ENCODE data around the gene TSPAN31. TPM values are rescaled to one million over a fixed set of nuclear protein-coding genes. Genes with fewer than 3 reads are reported as not detected.

The TSPAN31 gene
- total and polyA plus RNA-seq, 4 donors, result 56.0 to 86.5 (median 68.3) TPM

GRCh38 chr12:57765698-57766463, 21.0 kb downstream of the TSPAN31 start:
- WGBS (ENCODE audit: insufficient coverage), result 4% methylated on average over 35 of the region's 40 CpGs
- no peaks in the 10 kb centered on the region for H3K9me3 ChIP-seq (ENCODE audit: control insufficient read depth, insufficient read depth, low read length)
- no peak overlapping the region for H3K4me3 ChIP-seq (ENCODE audit: low read depth, low read length)
- peaks cover 28% of the 10 kb centered on the region for H3K4me1 ChIP-seq (ENCODE audit: control insufficient read depth, insufficient read depth, low read length)
- no peak for DNase-seq (ENCODE audit: low read depth in 4 of 6, low spot score in 6 of 6)
- H3K27ac ChIP-seq (ENCODE audit: low read depth, low read length), result no peak overlapping the region
- H3K27me3 ChIP-seq (ENCODE audit: control insufficient read depth, insufficient read depth, low read length), result peaks cover 53% of the 10 kb centered on the region
- H3K36me3 ChIP-seq (ENCODE audit: control insufficient read depth, insufficient read depth, low read length), result peaks cover 15% of the 10 kb centered on the region

GRCh38 chr12:57766464-57767304, 21.8 kb downstream of the TSPAN31 start, which contains the start of gene CYP27B1:
TSS of gene CYP27B1 (minus strand) at chr12:57767078. CDS start at chr12:57767041, 37 bp downstream.
- Histone ChIP-seq H3K4me3 (ENCODE audit: low read depth, low read length) (no peak within 1 kb of the TSS), H3K9me3 (ENCODE audit: control insufficient read depth, insufficient read depth, low read length) (no peaks in the 10 kb centered on the region), H3K36me3 (ENCODE audit: control insufficient read depth, insufficient read depth, low read length) (peaks cover 10% of the 10 kb centered on the region), H3K27me3 (ENCODE audit: control insufficient read depth, insufficient read depth, low read length) (peaks cover 53% of the 10 kb centered on the region), H3K4me1 (ENCODE audit: control insufficient read depth, insufficient read depth, low read length) (peaks cover 33% of the 10 kb centered on the region), H3K27ac (ENCODE audit: low read depth, low read length) (no peak within 1 kb of the TSS)
- WGBS (ENCODE audit: insufficient coverage), result 1% methylated on average over 33 of the region's 38 CpGs
- no peak for DNase-seq (ENCODE audit: low read depth in 4 of 6, low spot score in 6 of 6)

GRCh38 chr12:57767305-57767698, 22.5 kb downstream of the TSPAN31 start:
- Histone ChIP-seq H3K27me3 (ENCODE audit: control insufficient read depth, insufficient read depth, low read length) (peaks cover 53% of the 10 kb centered on the region), H3K36me3 (ENCODE audit: control insufficient read depth, insufficient read depth, low read length) (peaks cover 7% of the 10 kb centered on the region)
- no peak for DNase-seq (ENCODE audit: low read depth in 4 of 6, low spot score in 6 of 6)

GRCh38 chr12:57767876-57768275, 23.0 kb downstream of the TSPAN31 start:
- Histone ChIP-seq H3K27ac (ENCODE audit: low read depth, low read length) (no peak overlapping the region), H3K9me3 (ENCODE audit: control insufficient read depth, insufficient read depth, low read length) (no peaks in the 10 kb centered on the region), H3K4me3 (ENCODE audit: low read depth, low read length) (no peak overlapping the region), H3K27me3 (ENCODE audit: control insufficient read depth, insufficient read depth, low read length) (peaks cover 51% of the 10 kb centered on the region), H3K36me3 (ENCODE audit: control insufficient read depth, insufficient read depth, low read length) (peaks cover 7% of the 10 kb centered on the region), H3K4me1 (ENCODE audit: control insufficient read depth, insufficient read depth, low read length) (peaks cover 38% of the 10 kb centered on the region)
- 100% methylated on average over 2 of the region's 3 CpGs for WGBS (ENCODE audit: insufficient coverage)
- DNase-seq (ENCODE audit: low read depth in 4 of 6, low spot score in 6 of 6), result no peak

More at GRCh38 chr12:57767305-57767698, 22.5 kb downstream of the TSPAN31 start:
- Histone ChIP-seq H3K27ac (ENCODE audit: low read depth, low read length) (no peak overlapping the region), H3K4me3 (ENCODE audit: low read depth, low read length) (no peak overlapping the region), H3K4me1 (ENCODE audit: control insufficient read depth, insufficient read depth, low read length) (peaks cover 35% of the 10 kb centered on the region), H3K9me3 (ENCODE audit: control insufficient read depth, insufficient read depth, low read length) (no peaks in the 10 kb centered on the region)

- 97% methylated on average over 8 of the region's 11 CpGs for WGBS (ENCODE audit: insufficient coverage)
- DNase-seq (ENCODE audit: low read depth in 4 of 6, low spot score in 6 of 6), result no peak
Observed at GRCh38 chr12:57769594-57769993, 24.8 kb downstream of the TSPAN31 start.

GRCh38 chr12:57770734-57771133, 25.9 kb downstream of the TSPAN31 start:
- 77% methylated on average over 3 of the region's 4 CpGs for WGBS (ENCODE audit: insufficient coverage)
- no peak overlapping the region for H3K4me3 ChIP-seq (ENCODE audit: low read depth, low read length)
- no peak overlapping the region for H3K27ac ChIP-seq (ENCODE audit: low read depth, low read length)
- peaks cover 11% of the 10 kb centered on the region for H3K36me3 ChIP-seq (ENCODE audit: control insufficient read depth, insufficient read depth, low read length)
- H3K27me3 ChIP-seq (ENCODE audit: control insufficient read depth, insufficient read depth, low read length), result peaks cover 23% of the 10 kb centered on the region
- no peaks in the 10 kb centered on the region for H3K9me3 ChIP-seq (ENCODE audit: control insufficient read depth, insufficient read depth, low read length)
- H3K4me1 ChIP-seq (ENCODE audit: control insufficient read depth, insufficient read depth, low read length), result peaks cover 32% of the 10 kb centered on the region
- DNase-seq (ENCODE audit: low read depth in 4 of 6, low spot score in 6 of 6), result no peak

More at GRCh38 chr12:57769594-57769993, 24.8 kb downstream of the TSPAN31 start:
- no peak overlapping the region for H3K4me3 ChIP-seq (ENCODE audit: low read depth, low read length)
- peaks cover 34% of the 10 kb centered on the region for H3K27me3 ChIP-seq (ENCODE audit: control insufficient read depth, insufficient read depth, low read length)
- H3K9me3 ChIP-seq (ENCODE audit: control insufficient read depth, insufficient read depth, low read length), result no peaks in the 10 kb centered on the region
- peaks cover 44% of the 10 kb centered on the region for H3K4me1 ChIP-seq (ENCODE audit: control insufficient read depth, insufficient read depth, low read length)
- peaks cover 7% of the 10 kb centered on the region for H3K36me3 ChIP-seq (ENCODE audit: control insufficient read depth, insufficient read depth, low read length)
- no peak overlapping the region for H3K27ac ChIP-seq (ENCODE audit: low read depth, low read length)

- H3K27ac ChIP-seq (ENCODE audit: low read depth, low read length), result peak overlapping the region; percentile 94
- peak in 5 of 6 donors; percentile 76 to 97 (median 85) for DNase-seq (ENCODE audit: low read depth in 4 of 6, low spot score in 6 of 6)
- WGBS (ENCODE audit: insufficient coverage), result 0% methylated on average over 13 of the region's 16 CpGs
Observed at GRCh38 chr12:57771236-57771872, 26.5 kb downstream of the TSPAN31 start.

GRCh38 chr12:57771873-57772428, 27.1 kb downstream of the TSPAN31 start, which contains the start of gene METTL1:
TSS of gene METTL1 (minus strand) at chr12:57772105. CDS start at chr12:57772083, 22 bp downstream.
- WGBS (ENCODE audit: insufficient coverage), result 0% methylated on average over 26 of the region's 28 CpGs
- Histone ChIP-seq H3K4me3 (ENCODE audit: low read depth, low read length) (peak within 1 kb of the TSS; percentile 99), H3K4me1 (ENCODE audit: control insufficient read depth, insufficient read depth, low read length) (peaks cover 20% of the 10 kb centered on the region), H3K9me3 (ENCODE audit: control insufficient read depth, insufficient read depth, low read length) (no peaks in the 10 kb centered on the region), H3K27ac (ENCODE audit: low read depth, low read length) (peak within 1 kb of the TSS; percentile 94), H3K36me3 (ENCODE audit: control insufficient read depth, insufficient read depth, low read length) (peaks cover 12% of the 10 kb centered on the region), H3K27me3 (ENCODE audit: control insufficient read depth, insufficient read depth, low read length) (peaks cover 11% of the 10 kb centered on the region)
- DNase-seq (ENCODE audit: low read depth in 4 of 6, low spot score in 6 of 6), result peak; percentile 90 to 99 (median 96)

More at GRCh38 chr12:57771236-57771872, 26.5 kb downstream of the TSPAN31 start:
- no peaks in the 10 kb centered on the region for H3K9me3 ChIP-seq (ENCODE audit: control insufficient read depth, insufficient read depth, low read length)
- peak overlapping the region; percentile 99 for H3K4me3 ChIP-seq (ENCODE audit: low read depth, low read length)
- peaks cover 26% of the 10 kb centered on the region for H3K4me1 ChIP-seq (ENCODE audit: control insufficient read depth, insufficient read depth, low read length)
- peaks cover 12% of the 10 kb centered on the region for H3K36me3 ChIP-seq (ENCODE audit: control insufficient read depth, insufficient read depth, low read length)
- peaks cover 17% of the 10 kb centered on the region for H3K27me3 ChIP-seq (ENCODE audit: control insufficient read depth, insufficient read depth, low read length)
